Immature natural killer cell (primary cell): ENCODE data around the gene LDHD. TPM values are rescaled to one million over a fixed set of nuclear protein-coding genes. Genes with fewer than 3 reads are reported as not detected.
"Not testable (repeated sequence)": the region's sequence is repeated elsewhere in the genome, so short reads cannot be mapped to it uniquely, and the experiment has no call there.

Experiments used
- DNase-seq, 3 donors: peaks; one replicate each; pipeline ENCODE4 v3.0.0; 2022; ENCODE audit warnings: mixed read lengths in 1 of 3
- H3K27ac Mint-ChIP-seq, 6 donors: one replicate each; pipeline ENCODE4 v1.8.0; 2020; ENCODE audit warnings: mixed read lengths in 6 of 6, mild to moderate bottlenecking in 5 of 6, inconsistent platforms in 4 of 6, moderate library complexity in 3 of 6
- H3K27me3 Mint-ChIP-seq, 3 donors: one replicate each; pipeline ENCODE4 v1.8.0; 2020 to 2021; ENCODE audit warnings: low read depth in 3 of 3, mild to moderate bottlenecking in 3 of 3, mixed read lengths in 3 of 3, moderate library complexity in 3 of 3, inconsistent platforms in 1 of 3
- H3K36me3 Mint-ChIP-seq, 3 donors: one replicate each; pipeline ENCODE4 v1.8.0; 2020; ENCODE audit warnings: mixed read lengths in 3 of 3, inconsistent platforms in 2 of 3, mild to moderate bottlenecking in 2 of 3
- H3K4me1 Mint-ChIP-seq, 2 donors: one replicate each; pipeline ENCODE4 v1.8.0; 2020; ENCODE audit warnings: inconsistent platforms in 2 of 2, mild to moderate bottlenecking in 2 of 2, mixed read lengths in 2 of 2, moderate library complexity in 1 of 2
- H3K4me3 Mint-ChIP-seq, 5 donors: one replicate each; pipeline ENCODE4 v1.8.0; 2020; ENCODE audit warnings: mild to moderate bottlenecking in 5 of 5, mixed read lengths in 5 of 5, inconsistent platforms in 3 of 5, moderate library complexity in 3 of 5
- H3K9me3 Mint-ChIP-seq, 6 donors: one replicate each; pipeline ENCODE4 v1.8.0; 2020; ENCODE audit warnings: mild to moderate bottlenecking in 6 of 6, mixed read lengths in 6 of 6, inconsistent platforms in 4 of 6, moderate library complexity in 3 of 6
- polyA plus RNA-seq, 3 donors: library from polyadenylated mRNA; unstranded; fragments of 300-500 nt; fragmentation: Illumina TruSeq; gene quantifications; one replicate each; pipeline ENCODE4 v1.2.3, GENCODE V29; 2021

The LDHD gene
- polyA plus RNA-seq, 3 donors from 2014 or later, result 0.10 to 0.16 TPM; not detected in 1

DNA sequence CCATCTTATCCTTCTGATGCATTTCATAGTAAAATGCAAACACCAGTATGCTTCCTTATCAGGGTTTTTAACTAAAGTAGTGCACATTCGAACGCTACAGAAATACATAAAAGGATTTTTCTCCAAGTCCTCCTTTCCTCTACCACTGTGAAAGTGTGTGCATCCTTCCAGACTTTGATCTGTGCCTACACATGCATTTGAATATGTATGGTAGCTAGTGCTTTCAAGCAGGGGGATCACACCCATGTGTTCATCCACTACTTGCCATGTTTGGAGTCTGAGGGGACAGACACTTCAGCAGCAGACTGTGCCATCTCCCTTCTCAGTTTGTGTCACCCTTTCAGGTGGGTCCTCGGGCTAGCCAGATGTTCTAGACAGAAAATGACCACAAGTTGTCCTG lies 14.9 kb downstream of the LDHD start:
- H3K9me3 Mint-ChIP-seq, result no peaks in the 10 kb centered on the region
- H3K36me3 Mint-ChIP-seq, result peaks cover 0 to 4% (median 3%) of the 10 kb centered on the region in 3 donors
- H3K27me3 Mint-ChIP-seq, result peaks cover 0 to 9% (median 4%) of the 10 kb centered on the region in 3 donors
- no peak overlapping the region for H3K4me3 Mint-ChIP-seq
- peak overlapping the region in 1 of 6 donors; percentile 40 for H3K27ac Mint-ChIP-seq
- peaks cover 20 to 22% of the 10 kb centered on the region in 2 donors for H3K4me1 Mint-ChIP-seq
- DNase-seq, result no peak

DNA sequence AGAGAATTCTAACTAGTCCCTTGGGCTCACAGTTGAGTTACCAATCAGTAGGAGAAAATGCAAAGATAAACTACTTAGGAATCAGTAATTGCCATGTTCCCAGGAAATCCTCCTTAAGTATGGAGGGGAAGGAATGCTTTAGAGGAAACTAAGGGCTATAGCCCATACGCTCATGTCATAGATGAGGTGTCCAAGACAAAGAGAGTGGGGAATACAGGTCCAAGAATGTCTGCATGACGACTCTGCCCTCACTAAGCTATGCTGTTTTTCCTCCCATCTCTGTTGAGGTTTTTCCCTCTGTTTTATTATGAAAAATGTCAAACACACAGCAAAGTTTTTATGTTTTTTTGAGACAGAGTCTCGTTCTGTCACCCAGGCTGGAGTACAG lies 16.0 kb downstream of the LDHD start:
- no peaks in the 10 kb centered on the region for H3K9me3 Mint-ChIP-seq
- peaks cover 20 to 22% of the 10 kb centered on the region in 2 donors for H3K4me1 Mint-ChIP-seq

DNA sequence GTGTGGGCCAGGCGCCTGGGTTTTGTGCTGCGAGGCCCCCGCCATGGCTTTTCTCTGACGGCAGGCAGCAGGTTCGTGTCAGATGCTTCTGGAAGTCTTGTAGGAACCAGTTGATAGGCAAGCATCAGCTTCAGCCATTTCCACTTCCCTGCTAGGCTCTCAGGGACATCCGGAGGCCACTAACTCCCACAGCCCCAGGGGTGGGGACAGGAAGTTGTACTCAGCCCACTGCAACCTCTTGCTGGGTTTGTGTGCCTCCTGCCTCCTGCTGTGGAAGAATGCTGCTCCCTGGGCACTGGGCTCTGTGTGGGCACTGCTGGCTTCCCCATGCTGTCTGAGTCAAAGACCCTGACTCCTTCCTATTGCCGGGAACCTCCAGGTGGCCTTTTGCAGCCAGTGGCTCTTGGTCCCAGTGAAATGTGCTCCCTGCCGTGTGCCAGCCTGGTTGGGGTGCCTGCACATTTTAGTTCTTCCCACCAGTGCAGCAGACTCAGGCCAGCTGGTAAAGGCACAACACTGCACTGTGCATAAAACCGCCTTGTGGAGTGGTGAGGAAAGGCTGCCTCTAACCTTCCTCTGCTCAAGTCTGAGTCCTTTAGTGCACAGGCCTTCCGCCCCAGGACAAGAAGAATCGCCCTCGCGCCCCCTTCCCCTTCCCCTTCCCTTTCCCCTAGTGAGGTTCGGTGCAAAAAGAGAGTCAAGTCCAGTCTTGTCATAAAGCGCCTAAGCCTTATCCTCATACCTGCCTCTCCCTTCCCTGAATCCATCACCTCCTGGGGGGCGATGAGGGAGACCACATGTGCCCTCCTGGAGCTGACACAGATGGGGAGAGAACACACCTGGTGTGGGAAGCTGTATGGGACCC lies 16.6 kb downstream of the LDHD start:
- Mint-ChIP-seq H3K27me3 (peaks cover 0 to 9% (median 7%) of the 10 kb centered on the region in 3 donors), H3K36me3 (peaks cover 0 to 4% (median 0%) of the 10 kb centered on the region in 3 donors), H3K4me3 (peak overlapping the region; percentile 21 to 57 (median 41)), H3K4me1 (peaks cover 20 to 22% of the 10 kb centered on the region in 2 donors), H3K27ac (peak overlapping the region in 4 of 6 donors; percentile 54 to 80 (median 71)), H3K9me3 (no peaks in the 10 kb centered on the region)
- DNase-seq, result peak; percentile 25 to 36 (median 30)

More for the DNA sequence above, 16.0 kb downstream of the LDHD start:
- Mint-ChIP-seq H3K4me3 (no peak overlapping the region), H3K27ac (peak overlapping the region in 2 of 6 donors; percentile 54 to 69), H3K36me3 (peaks cover 0 to 4% (median 0%) of the 10 kb centered on the region in 3 donors), H3K27me3 (peaks cover 0 to 9% (median 7%) of the 10 kb centered on the region in 3 donors)
- DNase-seq, result no peak

- Mint-ChIP-seq H3K9me3 (no peaks in the 10 kb centered on the region), H3K4me1 (peaks cover 20 to 22% of the 10 kb centered on the region in 2 donors), H3K27ac (peak overlapping the region in 4 of 6 donors; percentile 57 to 79 (median 69)), H3K27me3 (peaks cover 0 to 9% (median 7%) of the 10 kb centered on the region in 3 donors), H3K4me3 (peak overlapping the region in 3 of 5 donors; percentile 2 to 57 (median 42)), H3K36me3 (peaks cover 0 to 4% (median 0%) of the 10 kb centered on the region in 3 donors)
- DNase-seq, result no peak
These were observed 17.4 kb downstream of the LDHD start for GRCh38 chr16:75099075-75099667.

GRCh38 chr16:75097941-75098901 lies 18.4 kb downstream of the LDHD start:
- H3K27ac Mint-ChIP-seq, result peak overlapping the region in 3 of 6 donors; percentile 36 to 63 (median 62)
- H3K4me3 Mint-ChIP-seq, result no peak overlapping the region
- H3K4me1 Mint-ChIP-seq, result peaks cover 20 to 22% of the 10 kb centered on the region in 2 donors
- peak; percentile 32 to 45 (median 39) for DNase-seq
- no peaks in the 10 kb centered on the region for H3K9me3 Mint-ChIP-seq
- H3K36me3 Mint-ChIP-seq, result peaks cover 0 to 4% (median 0%) of the 10 kb centered on the region in 3 donors
- peaks cover 0 to 9% (median 6%) of the 10 kb centered on the region in 3 donors for H3K27me3 Mint-ChIP-seq

- Mint-ChIP-seq H3K36me3 (no peaks in the 10 kb centered on the region), H3K4me1 (peaks cover 20 to 22% of the 10 kb centered on the region in 2 donors), H3K27ac (peak overlapping the region in 1 of 6 donors; percentile 47), H3K4me3 (no peak overlapping the region), H3K27me3 (peaks cover 0 to 5% (median 3%) of the 10 kb centered on the region in 3 donors), H3K9me3 (no peaks in the 10 kb centered on the region)
- no peak for DNase-seq
These were observed 19.3 kb downstream of the LDHD start for GRCh38 chr16:75097191-75097761.

DNA sequence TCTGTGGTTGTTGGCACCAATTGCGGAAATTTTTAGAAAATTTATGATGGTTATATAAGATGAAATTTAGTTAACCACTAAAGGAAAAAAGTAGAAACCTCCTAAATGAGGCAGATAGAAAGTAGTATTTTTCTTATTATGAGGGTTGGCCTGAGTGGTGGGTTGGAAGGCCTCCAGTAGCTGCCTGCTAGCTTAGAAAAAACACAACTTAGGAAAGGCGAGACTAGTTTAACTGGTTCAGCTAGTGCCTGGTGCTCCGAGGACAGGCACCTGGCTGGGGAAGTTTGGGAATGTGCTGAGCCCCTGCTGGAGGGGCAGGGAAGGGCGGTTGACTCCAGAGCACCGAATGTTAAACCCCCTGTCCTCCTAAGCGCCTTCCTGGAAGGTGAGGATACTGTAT lies 19.9 kb downstream of the LDHD start:
- Mint-ChIP-seq H3K4me1 (peaks cover 20 to 22% of the 10 kb centered on the region in 2 donors), H3K4me3 (no peak overlapping the region)

DNA sequence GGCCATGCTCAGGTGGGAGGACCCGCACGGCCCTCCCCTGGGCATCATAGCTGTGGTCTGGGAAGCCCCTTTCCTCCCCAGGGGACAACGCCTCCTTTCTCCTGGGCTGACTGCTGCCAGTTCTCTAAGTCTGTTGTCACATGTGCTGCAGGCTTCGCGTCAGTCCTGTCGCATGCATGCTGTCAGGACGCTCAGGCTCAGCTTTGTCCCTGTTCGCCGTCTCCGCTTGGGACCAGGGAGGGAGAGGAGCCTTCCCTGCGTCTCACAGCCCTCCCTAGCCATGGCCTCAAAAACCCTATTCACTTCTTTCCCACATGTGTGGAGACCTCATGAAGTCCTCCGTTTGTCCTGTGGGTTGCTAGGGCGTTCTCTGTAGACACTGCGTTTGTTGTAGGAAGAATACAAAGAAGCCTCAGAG lies 21.4 kb downstream of the LDHD start:
- Mint-ChIP-seq H3K36me3 (no peaks in the 10 kb centered on the region), H3K27me3 (peaks cover 0 to 4% (median 3%) of the 10 kb centered on the region in 3 donors), H3K9me3 (no peaks in the 10 kb centered on the region), H3K27ac (no peak overlapping the region), H3K4me1 (peaks cover 17% of the 10 kb centered on the region in 2 donors), H3K4me3 (no peak overlapping the region)
- no peak for DNase-seq

More for the DNA sequence above, 19.9 kb downstream of the LDHD start:
- DNase-seq, result no peak
- Mint-ChIP-seq H3K36me3 (no peaks in the 10 kb centered on the region), H3K9me3 (no peaks in the 10 kb centered on the region), H3K27me3 (peaks cover 0 to 5% (median 3%) of the 10 kb centered on the region in 3 donors), H3K27ac (peak overlapping the region in 1 of 6 donors; percentile 47)

GRCh38 chr16:75093598-75094540 lies 22.7 kb downstream of the LDHD start:
- no peak for DNase-seq
- Mint-ChIP-seq H3K4me1 (peaks cover 4% of the 10 kb centered on the region in 2 donors), H3K4me3 (no peak overlapping the region), H3K27me3 (peaks cover 0 to 3% (median 0%) of the 10 kb centered on the region in 3 donors), H3K27ac (no peak overlapping the region), H3K9me3 (no peaks in the 10 kb centered on the region), H3K36me3 (no peaks in the 10 kb centered on the region)

- no peak for DNase-seq
- H3K27ac Mint-ChIP-seq, result no peak overlapping the region
- no peaks in the 10 kb centered on the region for H3K4me1 Mint-ChIP-seq
- peaks cover 0 to 3% (median 0%) of the 10 kb centered on the region in 3 donors for H3K27me3 Mint-ChIP-seq
- no peaks in the 10 kb centered on the region for H3K9me3 Mint-ChIP-seq
- no peaks in the 10 kb centered on the region for H3K36me3 Mint-ChIP-seq
- no peak overlapping the region for H3K4me3 Mint-ChIP-seq
These were observed 23.8 kb downstream of the LDHD start for GRCh38 chr16:75092777-75093176.

- not testable (repeated sequence) for H3K36me3 Mint-ChIP-seq, DNase-seq, H3K4me1 Mint-ChIP-seq, H3K27me3 Mint-ChIP-seq, H3K27ac Mint-ChIP-seq, H3K9me3 Mint-ChIP-seq, H3K4me3 Mint-ChIP-seq
These were observed 25.0 kb downstream of the LDHD start for GRCh38 chr16:75091619-75092018.

- not testable (repeated sequence) for H3K9me3 Mint-ChIP-seq, H3K36me3 Mint-ChIP-seq, H3K4me3 Mint-ChIP-seq
These were observed 25.7 kb downstream of the LDHD start for GRCh38 chr16:75090899-75091298.

More at GRCh38 chr16:75090899-75091298, 25.7 kb downstream of the LDHD start:
- not testable (repeated sequence) for H3K4me1 Mint-ChIP-seq, H3K27me3 Mint-ChIP-seq, DNase-seq, H3K27ac Mint-ChIP-seq
